ENCODE data around the gene SUPT5H. TPM values are rescaled to one million over a fixed set of nuclear protein-coding genes. Genes with fewer than 3 reads are reported as not detected.

SUPT5H gene
- total RNA-seq, 4 donors from 2014 or later: 87.6 to 101 (median 91.5) TPM

GRCh38 chr19:39420769-39421168, 24.6 kb upstream of the SUPT5H start:
- no peaks in the 10 kb centered on the region for H3K27me3 ChIP-seq
- intact Hi-C loops (cut with DNase I): loop anchor here (10.0 kb wide), 1 partner anchor 76 kb away; the partner anchor contains the start of gene SAMD4B
- H3K4me3 ChIP-seq: no peak overlapping the region
- peaks cover 4 to 18% (median 14%) of the 10 kb centered on the region in 4 donors for H3K4me1 ChIP-seq
- peak overlapping the region in 1 of 4 donors; percentile 33 for H3K27ac ChIP-seq (replicated peaks in 1 of 4)
- TF ChIP-seq POLR2A (IDR thresholded peaks at IDR 0.05; ENCODE audit: low read depth) (no peak), POLR2AphosphoS5 (IDR thresholded peaks at IDR 0.05) (no peak), EP300 (IDR thresholded peaks at IDR 0.05) (no peak), CTCF (IDR thresholded peaks at IDR 0.05) (no peak)
- H3K36me3 ChIP-seq: peaks cover 24 to 94% (median 92%) of the 10 kb centered on the region in 4 donors
- WGBS: 92% methylated on average over 11 of the region's 15 CpGs
- DNase-seq (ENCODE audit: extremely low spot score): no peak
- H3K9me3 ChIP-seq: no peaks in the 10 kb centered on the region

- 92% methylated on average over 5 of the region's 5 CpGs for WGBS
- no peaks in the 10 kb centered on the region for H3K27me3 ChIP-seq
- H3K36me3 ChIP-seq: peaks cover 24 to 81% (median 79%) of the 10 kb centered on the region in 4 donors
- no peak for DNase-seq (ENCODE audit: extremely low spot score)
- no peak overlapping the region for H3K4me3 ChIP-seq
- no peaks in the 10 kb centered on the region for H3K9me3 ChIP-seq
- no peak overlapping the region for H3K27ac ChIP-seq (replicated peaks in 1 of 4)
- TF ChIP-seq POLR2A (IDR thresholded peaks at IDR 0.05; ENCODE audit: low read depth) (no peak), POLR2AphosphoS5 (IDR thresholded peaks at IDR 0.05) (no peak), CTCF (IDR thresholded peaks at IDR 0.05) (no peak)
- intact Hi-C loops (cut with DNase I): loop anchor here (10.0 kb wide), 1 partner anchor 77 kb away; the partner anchor contains the start of gene SAMD4B
- H3K4me1 ChIP-seq: peaks cover 0 to 6% (median 2%) of the 10 kb centered on the region in 4 donors
Measured at GRCh38 chr19:39422020-39422419, 23.4 kb upstream of the SUPT5H start.

GRCh38 chr19:39423258-39424086, 21.9 kb upstream of the SUPT5H start:
- no peaks in the 10 kb centered on the region for H3K9me3 ChIP-seq
- 93% methylated on average over 15 of the region's 35 CpGs for WGBS
- peaks cover 8 to 12% (median 11%) of the 10 kb centered on the region in 4 donors for H3K4me1 ChIP-seq
- no peak overlapping the region for H3K27ac ChIP-seq (replicated peaks in 1 of 4)
- H3K36me3 ChIP-seq: peaks cover 16 to 67% (median 65%) of the 10 kb centered on the region in 4 donors
- no peak for DNase-seq (ENCODE audit: extremely low spot score)
- H3K4me3 ChIP-seq: no peak overlapping the region
- TF ChIP-seq POLR2AphosphoS5 (IDR thresholded peaks at IDR 0.05) (peak in 1 of 2 donors; percentile 7), CTCF (IDR thresholded peaks at IDR 0.05) (no peak)
- H3K27me3 ChIP-seq: no peaks in the 10 kb centered on the region
- intact Hi-C loops (cut with DNase I): loop anchor here (10.0 kb wide), 1 partner anchor 79 kb away; the partner anchor contains the start of gene SAMD4B

- H3K27me3 ChIP-seq: no peaks in the 10 kb centered on the region
- no peaks in the 10 kb centered on the region for H3K9me3 ChIP-seq
- TF ChIP-seq POLR2AphosphoS5 (IDR thresholded peaks at IDR 0.05) (no peak), CTCF (IDR thresholded peaks at IDR 0.05) (no peak), POLR2A (IDR thresholded peaks at IDR 0.05; ENCODE audit: low read depth) (no peak)
- H3K4me1 ChIP-seq: peaks cover 19 to 26% (median 24%) of the 10 kb centered on the region in 4 donors
- no peak overlapping the region for H3K27ac ChIP-seq (replicated peaks in 1 of 4)
- intact Hi-C loops (cut with DNase I): loop anchor here (10.0 kb wide), 1 partner anchor 80 kb away; the partner anchor contains the start of gene SAMD4B
- no peak overlapping the region for H3K4me3 ChIP-seq
- DNase-seq (ENCODE audit: extremely low spot score): no peak
- peaks cover 10 to 52% (median 50%) of the 10 kb centered on the region in 4 donors for H3K36me3 ChIP-seq
- WGBS: 61% methylated on average over 9 of the region's 16 CpGs
Measured at GRCh38 chr19:39424934-39425333, 20.4 kb upstream of the SUPT5H start.
